ENCODE results near the gene ERAL1.

GRCh38 chr17:28810437-28810836 lies 44.4 kb upstream of the ERAL1 start:
- TF ChIP-seq CTCF (IDR thresholded peaks at IDR 0.05; ENCODE audit: insufficient read depth, low read length) (no peak), POLR2AphosphoS5 (IDR thresholded peaks at IDR 0.05; ENCODE audit: low read depth) (no peak), SPI1 (IDR thresholded peaks at IDR 0.05; ENCODE audit: borderline replicate concordance, low read depth) (no peak)
- TF ChIP-seq, protein P1, sequence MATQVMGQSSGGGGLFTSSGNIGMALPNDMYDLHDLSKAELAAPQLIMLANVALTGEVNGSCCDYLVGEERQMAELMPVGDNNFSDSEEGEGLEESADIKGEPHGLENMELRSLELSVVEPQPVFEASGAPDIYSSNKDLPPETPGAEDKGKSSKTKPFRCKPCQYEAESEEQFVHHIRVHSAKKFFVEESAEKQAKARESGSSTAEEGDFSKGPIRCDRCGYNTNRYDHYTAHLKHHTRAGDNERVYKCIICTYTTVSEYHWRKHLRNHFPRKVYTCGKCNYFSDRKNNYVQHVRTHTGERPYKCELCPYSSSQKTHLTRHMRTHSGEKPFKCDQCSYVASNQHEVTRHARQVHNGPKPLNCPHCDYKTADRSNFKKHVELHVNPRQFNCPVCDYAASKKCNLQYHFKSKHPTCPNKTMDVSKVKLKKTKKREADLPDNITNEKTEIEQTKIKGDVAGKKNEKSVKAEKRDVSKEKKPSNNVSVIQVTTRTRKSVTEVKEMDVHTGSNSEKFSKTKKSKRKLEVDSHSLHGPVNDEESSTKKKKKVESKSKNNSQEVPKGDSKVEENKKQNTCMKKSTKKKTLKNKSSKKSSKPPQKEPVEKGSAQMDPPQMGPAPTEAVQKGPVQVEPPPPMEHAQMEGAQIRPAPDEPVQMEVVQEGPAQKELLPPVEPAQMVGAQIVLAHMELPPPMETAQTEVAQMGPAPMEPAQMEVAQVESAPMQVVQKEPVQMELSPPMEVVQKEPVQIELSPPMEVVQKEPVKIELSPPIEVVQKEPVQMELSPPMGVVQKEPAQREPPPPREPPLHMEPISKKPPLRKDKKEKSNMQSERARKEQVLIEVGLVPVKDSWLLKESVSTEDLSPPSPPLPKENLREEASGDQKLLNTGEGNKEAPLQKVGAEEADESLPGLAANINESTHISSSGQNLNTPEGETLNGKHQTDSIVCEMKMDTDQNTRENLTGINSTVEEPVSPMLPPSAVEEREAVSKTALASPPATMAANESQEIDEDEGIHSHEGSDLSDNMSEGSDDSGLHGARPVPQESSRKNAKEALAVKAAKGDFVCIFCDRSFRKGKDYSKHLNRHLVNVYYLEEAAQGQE (IDR thresholded peaks at IDR 0.05; ENCODE audit: insufficient replicate concordance, low read depth): no peak
